ENCODE results near the gene HRH1. TPM values are rescaled to one million over a fixed set of nuclear protein-coding genes. Genes with fewer than 3 reads are reported as not detected.

HRH1 gene
- total RNA-seq, 1 donor: 20.6 TPM

GRCh38 chr3:11152301-11152700 lies 2.0 kb upstream of the HRH1 start:
- TF ChIP-seq CTCF (IDR thresholded peaks at IDR 0.05; ENCODE audit: insufficient read depth, low read length): no peak
- DNase-seq (ENCODE audit: low read depth): no peak
- no peak overlapping the region for H3K4me3 ChIP-seq (ENCODE audit: low read depth, low read length)

- peak; percentile 60 for TF ChIP-seq CTCF (IDR thresholded peaks at IDR 0.05; ENCODE audit: insufficient read depth, low read length)
- peak overlapping the region; percentile 89 for H3K4me3 ChIP-seq (ENCODE audit: low read depth, low read length)
- DNase-seq (ENCODE audit: low read depth): peak; percentile 41
Observed at GRCh38 chr3:11154953-11155325, 646 bp downstream of the HRH1 start.

- peak; percentile 86 for DNase-seq (ENCODE audit: low read depth)
- peak; percentile 96 for TF ChIP-seq CTCF (IDR thresholded peaks at IDR 0.05; ENCODE audit: insufficient read depth, low read length)
- H3K4me3 ChIP-seq (ENCODE audit: low read depth, low read length): peak overlapping the region; percentile 89
Observed at GRCh38 chr3:11155341-11156025, 1.2 kb downstream of the HRH1 start.

GRCh38 chr3:11156026-11156410 lies 1.7 kb downstream of the HRH1 start:
- no peak for TF ChIP-seq CTCF (IDR thresholded peaks at IDR 0.05; ENCODE audit: insufficient read depth, low read length)
- DNase-seq (ENCODE audit: low read depth): no peak
- H3K4me3 ChIP-seq (ENCODE audit: low read depth, low read length): peak overlapping the region; percentile 89

GRCh38 chr3:11157421-11157820 lies 3.1 kb downstream of the HRH1 start:
- DNase-seq (ENCODE audit: low read depth): no peak
- no peak for TF ChIP-seq CTCF (IDR thresholded peaks at IDR 0.05; ENCODE audit: insufficient read depth, low read length)
- H3K4me3 ChIP-seq (ENCODE audit: low read depth, low read length): no peak overlapping the region

- H3K4me3 ChIP-seq (ENCODE audit: low read depth, low read length): no peak overlapping the region
- TF ChIP-seq CTCF (IDR thresholded peaks at IDR 0.05; ENCODE audit: insufficient read depth, low read length): peak; percentile 47
- peak; percentile 98 for DNase-seq (ENCODE audit: low read depth)
Observed at GRCh38 chr3:11159421-11159904, 5.2 kb downstream of the HRH1 start.

- DNase-seq (ENCODE audit: low read depth): no peak
- no peak for TF ChIP-seq CTCF (IDR thresholded peaks at IDR 0.05; ENCODE audit: insufficient read depth, low read length)
Observed at GRCh38 chr3:11161666-11162065, 7.4 kb downstream of the HRH1 start.

More at GRCh38 chr3:11161666-11162065, 7.4 kb downstream of the HRH1 start:
- no peak overlapping the region for H3K4me3 ChIP-seq (ENCODE audit: low read depth, low read length)

Data from fibroblast of the aortic adventitia (primary cell).